SK-N-SH (cell line): ENCODE results near the gene RUVBL1. TPM values are rescaled to one million over a fixed set of nuclear protein-coding genes. Genes with fewer than 3 reads are reported as not detected.

ENCODE experiments used
- CTCF ChIA-PET: fragments of 300-600, 350-600 bp; formaldehyde crosslinking; extraction: SDS; loops from one replicate; lab custom pipeline; 2021; lab: Yijun Ruan, JAX
- POLR2A ChIA-PET: fragments of 350-600 bp; sonication (Branson Sonifier 250); formaldehyde crosslinking; extraction: SDS; loops from one replicate; lab custom pipeline; 2020; ENCODE audit warnings: antibody characterized with exemption, inconsistent platforms; lab: Yijun Ruan, JAX
- DNase-seq: peaks from one replicate; pipeline ENCODE4 v3.0.0; 2012
- H2AFZ ChIP-seq: fragments of 200-600 bp; sonication (generic); 2 replicates; pipeline ENCODE4 v1.8.1; 2016; ENCODE audit warnings: antibody characterized with exemption, mild to moderate bottlenecking, low read depth
- H3F3A ChIP-seq: fragments of 200-600 bp; sonication (generic); replicated peaks from 2 replicates; pipeline ENCODE3; 2016; ENCODE audit warnings: antibody characterized with exemption, mild to moderate bottlenecking; ENCODE audit not compliant: insufficient read depth
- H3K27ac ChIP-seq, 2 experiments: fragments of 200-500 bp in 1 of 2; fragments of 200-600 bp in 1 of 2; sonication (Bioruptor generic) in 1 of 2; sonication (generic), shearing (Covaris generic) in 1 of 2; 2 replicates each; pipeline versions ENCODE4 v1.5.1 to v1.6.1; 2014 to 2016; ENCODE audit warnings: low read depth in 2 of 2, inconsistent platforms in 1 of 2, low read length in 1 of 2, mild to moderate bottlenecking in 1 of 2, mixed read lengths in 1 of 2
- H3K27me3 ChIP-seq: fragments of 200-600 bp; sonication (generic), shearing (Covaris generic); 2 replicates; pipeline ENCODE4 v1.6.1; 2016; ENCODE audit warnings: mixed run types; ENCODE audit not compliant: insufficient read depth
- H3K36me3 ChIP-seq, 2 experiments: fragments of 200-500 bp in 1 of 2; fragments of 200-600 bp in 1 of 2; sonication (Bioruptor generic) in 1 of 2; sonication (generic) in 1 of 2; replicated peaks in 1 of 2; 2 replicates each; pipeline versions ENCODE3 to v1.5.1; 2014 to 2016; ENCODE audit warnings: low read length in 1 of 2, mild to moderate bottlenecking in 1 of 2; ENCODE audit not compliant: insufficient read depth in 2 of 2, control insufficient read depth in 1 of 2
- H3K4me1 ChIP-seq, 2 experiments: fragments of 200-500 bp in 1 of 2; fragments of 200-600 bp in 1 of 2; sonication (Bioruptor generic) in 1 of 2; sonication (generic), shearing (Covaris generic) in 1 of 2; 2 replicates each; pipeline versions ENCODE4 v1.5.1 to v1.6.1; 2014 to 2016; ENCODE audit warnings: low read depth in 1 of 2, low read length in 1 of 2, mixed run types in 1 of 2; ENCODE audit not compliant: insufficient read depth in 2 of 2, control insufficient read depth in 1 of 2
- H3K4me2 ChIP-seq: fragments of 200-600 bp; sonication (generic), shearing (Covaris generic); 2 replicates; pipeline ENCODE4 v1.6.1; 2017; ENCODE audit warnings: mixed run types
- H3K4me3 ChIP-seq, 2 experiments: fragments of 200-500 bp in 1 of 2; fragments of 200-600 bp in 1 of 2; sonication (Bioruptor generic) in 1 of 2; sonication (generic), shearing (Covaris generic) in 1 of 2; 2 replicates each; pipeline versions ENCODE4 v1.5.1 to v1.8.1; 2014 to 2016; ENCODE audit warnings: low read depth in 2 of 2, inconsistent platforms in 1 of 2, low read length in 1 of 2, mild to moderate bottlenecking in 1 of 2, mixed read lengths in 1 of 2, moderate library complexity in 1 of 2
- H3K79me2 ChIP-seq: fragments of 200-600 bp; sonication (generic); 2 replicates; pipeline ENCODE4 v1.8.1; 2017; ENCODE audit warnings: mild to moderate bottlenecking; ENCODE audit not compliant: insufficient read depth
- H3K9ac ChIP-seq: fragments of 200-600 bp; sonication (generic); 2 replicates; pipeline ENCODE4 v1.6.1; 2017; ENCODE audit warnings: mixed run types
- H3K9me2 ChIP-seq: fragments of 200-600 bp; sonication (generic); 2 replicates; pipeline ENCODE4 v1.6.1; 2017; ENCODE audit warnings: mixed run types
- H3K9me3 ChIP-seq: fragments of 200-600 bp; sonication (generic); 2 replicates; pipeline ENCODE4 v1.6.1; 2017; ENCODE audit warnings: mixed run types, mild to moderate bottlenecking, moderate library complexity
- H4K20me1 ChIP-seq: fragments of 200-600 bp; sonication (generic); 2 replicates; pipeline ENCODE4 v1.6.1; 2017; ENCODE audit warnings: mild to moderate bottlenecking, mixed run types; ENCODE audit not compliant: insufficient read depth
- CHD2 ChIP-seq: fragments of 150-350 bp; IDR thresholded peaks from 2 replicates; pipeline ENCODE4 v1.6.1; 2018; ENCODE audit warnings: low read length; ENCODE audit not compliant: partially characterized antibody
- FOXM1 ChIP-seq: IDR thresholded peaks from 2 replicates; pipeline ENCODE4 v1.4.0; 2012; ENCODE audit warnings: low read depth, mild to moderate bottlenecking
- GATA2 ChIP-seq: sonication (generic); formaldehyde crosslinking; IDR thresholded peaks from 2 replicates; pipeline ENCODE4 v1.5.0; 2020; ENCODE audit warnings: mild to moderate bottlenecking, missing genetic modification reagents
- JUND ChIP-seq: IDR thresholded peaks from 2 replicates; pipeline ENCODE4 v1.4.0; 2012
- NFIC ChIP-seq: IDR thresholded peaks from 2 replicates; pipeline ENCODE4 v1.4.0; 2012; ENCODE audit warnings: borderline replicate concordance
- NRF1 ChIP-seq: IDR thresholded peaks from 2 replicates; pipeline ENCODE4 v1.6.1; 2012; ENCODE audit warnings: low read depth, mild to moderate bottlenecking, low read length
- RFX5 ChIP-seq: IDR thresholded peaks from 2 replicates; pipeline ENCODE4 v1.6.1; 2012; ENCODE audit warnings: mild to moderate bottlenecking, improper control_type of control experiment, low read length
- TAF1 ChIP-seq: IDR thresholded peaks from 2 replicates; pipeline ENCODE4 v1.6.1; 2012; ENCODE audit warnings: low read depth, mild to moderate bottlenecking, low read length, moderate library complexity, borderline replicate concordance
- WGBS: methylation state at CpG from one replicate; pipeline ENCODE4 v1.1.6; 2017; ENCODE audit warnings: low lambda C conversion rate; 5-methylcytosine and 5-hydroxymethylcytosine counted together
- polyA plus RNA-seq, 3 experiments: library from polyadenylated mRNA; depleted of rRNA; stranded (reverse); fragments of >200 nt; gene quantifications; 2 replicates each; pipeline ENCODE4 v1.2.3, GENCODE V29; 2012
- TF ChIP-seq, protein P1 (sequence below): fragments of 150-350 bp; IDR thresholded peaks from 2 replicates; pipeline ENCODE4 v1.6.1; 2017; ENCODE audit warnings: antibody characterized with exemption, low read length, low read depth, borderline replicate concordance
- TF ChIP-seq, protein P2 (sequence below): IDR thresholded peaks from 2 replicates; pipeline ENCODE4 v1.4.0; 2012; ENCODE audit warnings: low read depth, borderline replicate concordance
- TF ChIP-seq, protein P3 (sequence below): fragments of 150-350 bp; IDR thresholded peaks from 2 replicates; pipeline ENCODE4 v1.6.1; 2016; ENCODE audit warnings: mild to moderate bottlenecking, low read depth, low read length
- TF ChIP-seq, protein P4 (sequence below): IDR thresholded peaks from 2 replicates; pipeline ENCODE4 v1.4.0; 2012; ENCODE audit warnings: low read depth, borderline replicate concordance

RUVBL1 gene
- polyA plus RNA-seq, 1 of the 3 experiments (the other 2 are of a cell fraction), result 140 TPM

DNA sequence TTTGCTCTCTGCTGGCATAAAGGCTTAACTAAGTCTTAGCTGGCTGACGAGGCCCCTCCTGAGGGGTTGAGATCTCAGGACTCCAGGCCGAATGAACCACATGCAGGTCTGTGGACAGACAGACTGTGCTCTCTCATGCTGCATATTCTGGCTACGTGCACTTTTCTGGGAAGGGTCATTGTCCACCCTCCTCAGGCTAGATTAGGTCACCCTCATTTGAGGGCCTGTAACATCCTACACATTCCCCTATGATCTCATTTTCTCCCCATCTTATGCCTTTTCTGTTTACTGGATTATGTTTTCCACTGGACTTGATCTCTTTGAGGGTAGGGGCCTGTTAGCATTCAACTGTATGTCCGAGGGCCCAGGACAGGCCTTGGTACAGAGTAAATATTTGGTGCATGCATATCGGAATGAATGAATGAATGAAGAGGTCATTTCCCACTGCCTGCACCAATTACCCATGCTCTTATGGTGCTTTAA lies 43.4 kb upstream of the RUVBL1 start:
- H3K79me2 ChIP-seq, result peaks cover 3% of the 10 kb centered on the region; the same call in 1 of the 2 replicates
- H3K9me3 ChIP-seq, result no peaks in the 10 kb centered on the region
- H3K9me2 ChIP-seq, result no peaks in the 10 kb centered on the region
- CTCF ChIA-PET, result interaction anchor here (0.9 to 6.8 kb wide), 11 partner anchors 34 to 417 kb away, joined by 3 to 38 read pairs (median 4); no protein-coding TSS in a partner anchor
- peaks cover 0 to 42% of the 10 kb centered on the region in 2 experiments; a peak in 2 of 4 replicates for H3K4me1 ChIP-seq
- H3K27me3 ChIP-seq, result no peaks in the 10 kb centered on the region
- H3K4me3 ChIP-seq, result no peak overlapping the region
- 0 out of 2 replicates have a peak, but pooled peaks cover 6% of the 10 kb centered on the region for H4K20me1 ChIP-seq
- no peak overlapping the region for H2AFZ ChIP-seq
- H3K4me2 ChIP-seq, result no peak overlapping the region
- no peak for TF ChIP-seq FOXM1
- TF ChIP-seq, protein P1, sequence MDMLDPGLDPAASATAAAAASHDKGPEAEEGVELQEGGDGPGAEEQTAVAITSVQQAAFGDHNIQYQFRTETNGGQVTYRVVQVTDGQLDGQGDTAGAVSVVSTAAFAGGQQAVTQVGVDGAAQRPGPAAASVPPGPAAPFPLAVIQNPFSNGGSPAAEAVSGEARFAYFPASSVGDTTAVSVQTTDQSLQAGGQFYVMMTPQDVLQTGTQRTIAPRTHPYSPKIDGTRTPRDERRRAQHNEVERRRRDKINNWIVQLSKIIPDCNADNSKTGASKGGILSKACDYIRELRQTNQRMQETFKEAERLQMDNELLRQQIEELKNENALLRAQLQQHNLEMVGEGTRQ, result no peak
- no peak for TF ChIP-seq NFIC
- TF ChIP-seq TAF1, result no peak
- no peak for TF ChIP-seq GATA2 (CRISPR knock-in tag)
- TF ChIP-seq JUND, result no peak
- TF ChIP-seq NRF1, result no peak
- TF ChIP-seq, protein P2, sequence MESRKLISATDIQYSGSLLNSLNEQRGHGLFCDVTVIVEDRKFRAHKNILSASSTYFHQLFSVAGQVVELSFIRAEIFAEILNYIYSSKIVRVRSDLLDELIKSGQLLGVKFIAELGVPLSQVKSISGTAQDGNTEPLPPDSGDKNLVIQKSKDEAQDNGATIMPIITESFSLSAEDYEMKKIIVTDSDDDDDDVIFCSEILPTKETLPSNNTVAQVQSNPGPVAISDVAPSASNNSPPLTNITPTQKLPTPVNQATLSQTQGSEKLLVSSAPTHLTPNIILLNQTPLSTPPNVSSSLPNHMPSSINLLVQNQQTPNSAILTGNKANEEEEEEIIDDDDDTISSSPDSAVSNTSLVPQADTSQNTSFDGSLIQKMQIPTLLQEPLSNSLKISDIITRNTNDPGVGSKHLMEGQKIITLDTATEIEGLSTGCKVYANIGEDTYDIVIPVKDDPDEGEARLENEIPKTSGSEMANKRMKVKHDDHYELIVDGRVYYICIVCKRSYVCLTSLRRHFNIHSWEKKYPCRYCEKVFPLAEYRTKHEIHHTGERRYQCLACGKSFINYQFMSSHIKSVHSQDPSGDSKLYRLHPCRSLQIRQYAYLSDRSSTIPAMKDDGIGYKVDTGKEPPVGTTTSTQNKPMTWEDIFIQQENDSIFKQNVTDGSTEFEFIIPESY, result no peak
- TF ChIP-seq, protein P3, sequence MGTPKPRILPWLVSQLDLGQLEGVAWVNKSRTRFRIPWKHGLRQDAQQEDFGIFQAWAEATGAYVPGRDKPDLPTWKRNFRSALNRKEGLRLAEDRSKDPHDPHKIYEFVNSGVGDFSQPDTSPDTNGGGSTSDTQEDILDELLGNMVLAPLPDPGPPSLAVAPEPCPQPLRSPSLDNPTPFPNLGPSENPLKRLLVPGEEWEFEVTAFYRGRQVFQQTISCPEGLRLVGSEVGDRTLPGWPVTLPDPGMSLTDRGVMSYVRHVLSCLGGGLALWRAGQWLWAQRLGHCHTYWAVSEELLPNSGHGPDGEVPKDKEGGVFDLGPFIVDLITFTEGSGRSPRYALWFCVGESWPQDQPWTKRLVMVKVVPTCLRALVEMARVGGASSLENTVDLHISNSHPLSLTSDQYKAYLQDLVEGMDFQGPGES, result no peak
- TF ChIP-seq RFX5, result no peak
- no peak for TF ChIP-seq CHD2
- TF ChIP-seq, all 33 proteins: peak for 0
- no peak overlapping the region for H3K9ac ChIP-seq
- peak overlapping the region in 1 of 2 experiments; percentile 92; a peak in 2 of 4 replicates for H3K27ac ChIP-seq
- peaks cover 0 to 2% of the 10 kb centered on the region in 2 experiments for H3K36me3 ChIP-seq
- no peaks in the 10 kb centered on the region for H3F3A ChIP-seq
- POLR2A ChIA-PET, result no interaction called here
- 94% methylated on average over 5 of the region's 5 CpGs for WGBS
- DNase-seq, result no peak

DNA sequence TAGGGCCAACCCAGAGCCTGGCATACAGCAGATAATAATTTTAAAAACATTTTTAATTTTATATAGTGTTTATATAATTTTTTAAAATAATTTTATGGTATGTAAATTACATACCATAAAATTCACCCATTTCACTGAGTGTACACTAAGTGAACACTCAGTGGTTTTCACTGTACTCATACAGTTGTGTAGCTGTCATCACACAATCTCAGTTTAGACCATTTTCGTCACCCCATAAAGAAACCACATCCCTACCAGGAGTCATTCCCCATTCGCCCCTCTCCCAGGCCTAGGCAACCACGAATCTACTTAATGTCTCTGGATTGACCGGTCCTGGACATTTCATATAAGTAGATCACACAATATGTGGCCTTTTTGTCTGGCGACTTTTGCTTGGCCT lies 39.8 kb upstream of the RUVBL1 start:
- no peak overlapping the region for H3K4me3 ChIP-seq
- no peaks in the 10 kb centered on the region for H3K27me3 ChIP-seq
- no peak overlapping the region for H3K27ac ChIP-seq
- H3K79me2 ChIP-seq, result no peaks in the 10 kb centered on the region
- ChIA-PET POLR2A (no interaction called here), CTCF (interaction anchor here (0.6 to 2.2 kb wide), 3 partner anchors 68 to 454 kb away, joined by 3 to 7 read pairs (median 3); no protein-coding TSS in a partner anchor)
- H3K9ac ChIP-seq, result no peak overlapping the region
- no peaks in the 10 kb centered on the region for H3K9me3 ChIP-seq
- 76% methylated on average over 5 of the region's 5 CpGs for WGBS
- TF ChIP-seq, protein P4, sequence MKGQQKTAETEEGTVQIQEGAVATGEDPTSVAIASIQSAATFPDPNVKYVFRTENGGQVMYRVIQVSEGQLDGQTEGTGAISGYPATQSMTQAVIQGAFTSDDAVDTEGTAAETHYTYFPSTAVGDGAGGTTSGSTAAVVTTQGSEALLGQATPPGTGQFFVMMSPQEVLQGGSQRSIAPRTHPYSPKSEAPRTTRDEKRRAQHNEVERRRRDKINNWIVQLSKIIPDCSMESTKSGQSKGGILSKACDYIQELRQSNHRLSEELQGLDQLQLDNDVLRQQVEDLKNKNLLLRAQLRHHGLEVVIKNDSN, result no peak
- H4K20me1 ChIP-seq, result no peaks in the 10 kb centered on the region
- no peaks in the 10 kb centered on the region for H3K9me2 ChIP-seq
- no peak for DNase-seq
- H3K36me3 ChIP-seq, result peaks cover 2% of the 10 kb centered on the region in 2 experiments
- H3F3A ChIP-seq, result no peaks in the 10 kb centered on the region
- no peak overlapping the region for H3K4me2 ChIP-seq
- H3K4me1 ChIP-seq, result peaks cover 0 to 38% of the 10 kb centered on the region in 2 experiments; a peak in 2 of 4 replicates
- no peak overlapping the region for H2AFZ ChIP-seq
